Endometrial microvascular endothelial cells (primary cell): ENCODE data around the gene NAV1. TPM values are rescaled to one million over a fixed set of nuclear protein-coding genes. Genes with fewer than 3 reads are reported as not detected.
"Not testable (repeated sequence)": the region's sequence is repeated elsewhere in the genome, so short reads cannot be mapped to it uniquely, and the experiment has no call there.

Experiments used
- in situ Hi-C: cut with HindIII; loops from 2 replicates; pipeline ENCODE4 v1.10.0; 2017; ENCODE audit warnings: low sequenced_read_pairs, low pct_unique_long_range_greater_than_20kb; ENCODE audit errors: inconsistent ontology term
- total RNA-seq: library from RNA; depleted of rRNA; stranded (reverse); fragments of >200 nt; gene quantifications from one replicate; pipeline ENCODE4 v1.2.3, GENCODE V29; 2015; ENCODE audit errors: inconsistent ontology term

NAV1 gene, protein sequence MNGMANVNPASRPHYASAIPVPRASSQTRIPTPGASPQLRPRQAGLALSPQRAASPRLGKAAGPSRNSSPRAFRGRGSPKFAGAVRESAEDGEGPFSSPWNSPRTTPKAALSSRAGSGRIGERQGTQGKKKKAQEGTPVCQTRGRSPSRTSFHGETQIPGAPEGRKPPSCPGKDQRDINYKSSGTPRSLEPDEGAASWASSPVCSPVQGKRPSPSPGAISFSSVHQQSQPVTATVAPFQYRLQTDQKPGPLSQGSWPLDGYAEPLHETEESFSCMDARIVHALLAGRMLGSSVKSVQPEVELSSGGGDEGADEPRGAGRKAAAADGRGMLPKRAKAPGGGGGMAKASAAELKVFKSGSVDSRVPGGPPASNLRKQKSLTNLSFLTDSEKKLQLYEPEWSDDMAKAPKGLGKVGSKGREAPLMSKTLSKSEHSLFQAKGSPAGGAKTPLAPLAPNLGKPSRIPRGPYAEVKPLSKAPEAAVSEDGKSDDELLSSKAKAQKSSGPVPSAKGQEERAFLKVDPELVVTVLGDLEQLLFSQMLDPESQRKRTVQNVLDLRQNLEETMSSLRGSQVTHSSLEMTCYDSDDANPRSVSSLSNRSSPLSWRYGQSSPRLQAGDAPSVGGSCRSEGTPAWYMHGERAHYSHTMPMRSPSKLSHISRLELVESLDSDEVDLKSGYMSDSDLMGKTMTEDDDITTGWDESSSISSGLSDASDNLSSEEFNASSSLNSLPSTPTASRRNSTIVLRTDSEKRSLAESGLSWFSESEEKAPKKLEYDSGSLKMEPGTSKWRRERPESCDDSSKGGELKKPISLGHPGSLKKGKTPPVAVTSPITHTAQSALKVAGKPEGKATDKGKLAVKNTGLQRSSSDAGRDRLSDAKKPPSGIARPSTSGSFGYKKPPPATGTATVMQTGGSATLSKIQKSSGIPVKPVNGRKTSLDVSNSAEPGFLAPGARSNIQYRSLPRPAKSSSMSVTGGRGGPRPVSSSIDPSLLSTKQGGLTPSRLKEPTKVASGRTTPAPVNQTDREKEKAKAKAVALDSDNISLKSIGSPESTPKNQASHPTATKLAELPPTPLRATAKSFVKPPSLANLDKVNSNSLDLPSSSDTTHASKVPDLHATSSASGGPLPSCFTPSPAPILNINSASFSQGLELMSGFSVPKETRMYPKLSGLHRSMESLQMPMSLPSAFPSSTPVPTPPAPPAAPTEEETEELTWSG (N-terminal part only)
- 47.8 TPM for total RNA-seq

GRCh38 chr1:201538612-201539551 lies at the start of gene NAV1:
Gene NAV1 (plus strand): TSS chr1:201539127. CDS start chr1:201622885, 83,758 bp downstream.
- in situ Hi-C loops: no loop called here

DNA sequence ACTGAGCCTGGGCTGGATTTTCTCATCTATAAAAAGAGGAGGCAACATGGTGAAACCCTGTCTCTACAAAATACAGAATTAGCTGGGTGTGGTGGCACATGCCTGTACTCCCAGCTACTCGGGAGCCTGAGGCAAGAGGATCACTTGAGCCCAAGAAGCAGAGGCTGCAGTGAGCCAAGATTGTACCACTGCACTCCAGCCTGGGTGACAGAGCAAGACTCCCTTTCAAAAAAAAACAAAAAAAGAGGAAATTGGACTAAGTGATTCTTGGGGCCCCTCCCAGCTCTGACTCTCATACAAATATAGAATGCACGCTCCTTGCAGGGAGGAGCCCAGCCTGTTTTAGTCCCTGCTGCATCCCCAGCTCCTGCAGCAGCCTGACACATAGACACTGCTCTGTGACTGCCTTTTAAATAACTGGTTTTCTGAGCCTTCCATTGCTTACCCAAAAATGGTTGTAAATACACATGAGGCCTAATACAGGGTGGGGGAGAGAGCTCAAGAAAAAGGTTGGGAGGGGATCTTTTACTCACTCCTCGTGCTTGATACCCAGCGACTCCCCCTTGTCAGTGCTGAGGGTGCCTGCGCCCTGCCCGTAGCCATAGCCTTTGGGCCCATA lies 49.2 kb upstream of the NAV1 start:
- in situ Hi-C loops: no loop called here

DNA sequence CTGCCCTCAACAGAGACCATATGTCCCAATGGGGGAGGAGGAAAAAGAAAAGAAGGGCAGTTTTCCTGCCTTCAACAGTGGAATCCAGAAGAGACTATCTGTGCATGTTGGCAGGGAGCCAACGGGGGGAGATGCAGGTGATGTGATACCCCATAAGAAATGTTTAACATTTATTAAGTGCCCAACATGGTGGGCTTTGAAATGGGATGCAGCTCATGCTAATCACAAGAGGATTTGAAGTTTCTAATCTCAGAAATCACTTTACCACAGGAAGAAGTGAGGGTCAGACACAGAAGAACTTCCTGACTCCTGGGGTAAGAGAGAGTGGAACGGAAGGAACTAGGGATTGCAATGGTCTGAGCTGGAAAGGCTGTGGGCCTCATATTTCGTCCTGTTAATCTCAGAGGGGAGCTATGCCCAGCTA lies 48.2 kb upstream of the NAV1 start:
- in situ Hi-C loops: no loop called here

DNA sequence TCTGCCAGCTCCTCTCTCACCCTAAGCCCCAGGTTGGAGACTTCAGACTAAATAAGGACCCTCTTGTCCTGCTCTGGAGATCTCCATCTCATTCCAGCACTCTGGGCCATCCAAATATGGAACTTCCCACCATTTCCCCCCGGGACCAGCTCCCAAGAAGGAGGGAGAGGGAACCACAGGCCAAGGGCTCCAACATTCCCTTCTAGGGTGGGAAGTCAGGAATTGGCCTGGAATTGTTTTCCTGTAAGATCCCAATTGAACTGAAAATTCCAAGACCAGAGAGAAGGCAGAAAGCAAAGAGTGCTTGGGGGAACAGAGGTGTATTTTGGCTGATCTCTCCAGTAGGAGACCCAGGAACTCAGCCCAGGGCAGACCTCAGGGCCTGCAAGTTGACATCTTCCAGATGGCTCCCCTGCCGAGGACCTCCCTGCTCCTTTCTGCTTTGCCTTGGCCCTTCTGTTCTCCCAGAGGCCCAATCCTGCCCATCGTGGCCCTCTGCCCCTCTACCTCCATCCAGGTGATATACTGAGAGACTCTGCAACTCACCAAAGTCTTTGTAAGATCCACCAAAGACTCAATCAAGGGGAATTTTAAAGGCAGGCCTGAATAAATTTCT lies 46.9 kb upstream of the NAV1 start:
- in situ Hi-C loops: no loop called here

- in situ Hi-C loops: not testable (repeated sequence)
Observed at GRCh38 chr1:201493026-201493656, 45.8 kb upstream of the NAV1 start.

DNA sequence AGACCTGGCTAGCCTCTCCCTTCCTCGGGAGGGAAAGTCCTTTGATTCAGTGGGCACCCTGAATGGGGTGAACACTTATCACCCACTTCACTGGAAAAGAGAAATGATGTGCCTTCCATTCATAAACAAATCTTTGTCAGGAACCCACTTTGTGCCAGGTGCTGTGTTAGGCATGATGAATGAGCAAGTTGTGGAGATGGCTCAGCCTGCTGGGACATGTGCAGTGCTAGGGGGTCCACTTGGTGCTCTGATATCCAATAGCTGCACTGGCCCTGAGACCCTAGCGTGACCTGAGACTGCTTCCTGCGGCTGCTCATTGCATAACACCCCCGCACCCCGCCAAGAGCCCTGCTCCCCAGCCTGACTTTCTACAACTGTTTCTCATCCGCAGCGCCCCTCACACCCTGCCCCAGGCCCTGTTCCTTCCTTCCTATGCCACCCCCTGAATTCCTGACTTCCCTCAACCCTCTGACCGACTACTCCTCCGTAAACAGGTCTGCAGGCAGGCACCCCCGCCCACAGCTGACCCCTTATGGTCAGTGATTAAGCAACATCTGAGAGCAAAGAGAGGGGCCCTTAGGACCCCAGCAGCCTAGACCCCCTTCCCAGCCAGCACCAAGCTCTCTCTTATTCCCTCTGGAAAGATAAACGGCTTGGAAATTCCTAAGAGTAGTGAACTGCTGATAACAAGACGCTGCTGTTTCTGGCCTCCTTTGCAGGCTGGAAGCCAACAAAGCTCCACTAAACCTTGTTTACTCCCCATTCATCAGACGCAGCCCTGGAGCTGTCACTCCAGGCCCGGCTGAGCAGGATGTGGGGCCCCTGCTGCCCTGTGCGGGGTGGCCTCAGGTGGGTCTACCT lies 44.9 kb upstream of the NAV1 start:
- in situ Hi-C loops: no loop called here

GRCh38 chr1:201495551-201496295 lies 43.2 kb upstream of the NAV1 start:
- in situ Hi-C loops: no loop called here

GRCh38 chr1:201496296-201496690 lies 42.6 kb upstream of the NAV1 start:
- in situ Hi-C loops: no loop called here

DNA sequence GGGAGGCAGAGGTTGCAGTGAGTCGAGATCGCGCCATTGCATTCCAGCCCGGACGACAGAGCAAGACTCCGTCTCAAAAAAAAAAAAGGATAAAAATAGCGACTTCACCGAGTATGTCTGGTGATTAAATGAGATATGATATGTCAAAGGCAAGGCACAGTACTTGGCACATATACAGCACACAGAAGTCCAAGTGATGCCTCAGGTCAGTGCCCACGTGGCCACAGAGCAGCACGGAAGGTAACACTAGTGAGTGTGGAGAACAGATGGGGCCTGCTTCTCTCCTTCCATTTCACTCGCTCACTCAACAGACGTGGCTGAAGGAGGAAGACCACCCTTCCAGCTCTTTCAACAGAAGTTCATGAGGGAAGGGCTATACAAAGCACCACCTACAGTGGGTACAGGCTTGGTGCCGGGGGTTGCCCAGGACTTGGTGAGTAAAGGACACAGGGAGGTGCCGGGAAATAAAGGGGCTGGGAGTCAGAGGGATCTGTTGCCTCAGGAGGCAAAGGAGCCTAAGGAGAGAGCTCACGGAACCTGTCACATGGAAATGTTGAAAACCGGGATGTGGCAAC lies 40.9 kb upstream of the NAV1 start:
- in situ Hi-C loops: no loop called here

GRCh38 chr1:201498621-201499020 lies 40.3 kb upstream of the NAV1 start:
- in situ Hi-C loops: no loop called here

DNA sequence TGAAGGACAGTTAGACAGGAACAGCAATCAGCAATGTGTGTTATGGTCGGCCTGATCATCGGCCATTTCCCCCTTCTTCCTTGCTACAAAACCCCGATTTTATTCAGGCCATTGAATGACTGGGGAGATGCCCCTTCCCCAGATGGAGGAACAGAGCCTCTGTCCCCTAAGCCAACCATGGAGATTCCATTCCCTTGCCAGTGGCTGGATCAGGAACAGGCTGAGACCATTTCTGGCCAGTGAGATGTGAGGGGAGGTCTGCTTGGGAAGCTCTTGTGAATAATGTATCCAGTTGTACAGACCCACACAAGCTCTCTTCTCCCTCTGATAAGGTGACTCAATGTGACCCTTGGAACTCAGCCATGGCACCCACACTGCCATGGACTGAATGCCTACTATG lies 39.7 kb upstream of the NAV1 start:
- in situ Hi-C loops: no loop called here

DNA sequence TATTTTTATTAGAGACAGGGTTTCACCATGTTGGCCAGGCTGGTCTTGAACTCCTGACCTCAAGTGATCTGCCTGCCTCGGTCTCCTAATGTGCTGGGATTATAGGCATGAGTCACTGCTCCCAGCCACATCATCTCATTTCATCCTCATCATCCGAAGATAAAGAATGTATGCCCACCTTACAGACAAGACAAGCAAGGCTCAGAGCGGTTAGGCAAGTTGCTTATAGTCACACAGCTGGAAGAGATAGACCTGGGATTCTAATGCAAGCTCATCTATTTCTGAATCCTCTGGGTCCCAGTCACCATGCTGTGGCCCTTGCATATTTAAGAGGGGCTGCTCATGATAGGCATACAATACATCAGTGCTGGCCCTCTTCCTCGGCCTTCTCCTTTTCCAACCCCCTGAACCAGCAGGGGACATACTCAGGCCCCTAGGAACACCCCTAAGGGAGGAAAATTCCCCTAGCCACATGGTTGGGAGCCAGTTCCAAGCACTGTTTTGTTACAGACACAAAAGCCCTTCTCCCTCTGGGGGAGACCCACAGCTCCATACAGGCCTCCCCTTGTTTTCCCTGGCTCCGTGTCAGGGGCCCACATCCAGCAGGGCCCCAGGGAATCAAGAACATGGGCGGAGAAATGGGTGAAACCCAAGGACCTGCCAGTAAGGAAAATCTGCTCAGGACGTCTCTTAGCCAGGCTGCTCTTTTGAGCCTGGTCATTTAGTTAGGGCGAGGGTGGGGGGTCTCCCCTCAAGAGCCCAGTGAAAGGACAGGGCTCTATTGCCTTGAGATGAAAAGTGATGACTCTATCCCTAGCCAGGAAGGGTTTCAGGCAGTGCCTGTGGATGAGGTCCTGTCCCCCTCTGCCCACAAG lies 38.9 kb upstream of the NAV1 start:
- in situ Hi-C loops: no loop called here

GRCh38 chr1:201500670-201501120 lies 38.2 kb upstream of the NAV1 start:
- in situ Hi-C loops: no loop called here

DNA sequence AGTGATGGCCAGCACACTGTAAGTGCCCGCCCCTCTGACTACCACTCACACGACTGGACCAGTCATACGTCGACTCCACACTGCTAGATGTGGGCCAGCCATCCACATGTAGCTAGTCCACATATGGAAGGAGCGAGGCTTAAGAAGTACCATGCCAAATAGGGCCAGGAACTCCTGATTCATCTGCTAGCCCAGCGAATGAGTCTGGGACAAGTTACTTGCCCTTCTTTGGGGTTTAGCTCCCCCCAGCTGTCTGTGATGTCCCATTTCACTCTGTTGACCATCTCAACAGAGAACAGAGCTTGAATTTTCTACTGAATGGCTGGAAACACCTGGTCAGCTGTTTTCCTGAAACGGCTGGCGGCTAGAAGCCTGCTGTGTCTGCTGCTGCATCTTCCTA lies 37.8 kb upstream of the NAV1 start:
- in situ Hi-C loops: no loop called here
